ENCODE data around the gene IER5L. TPM values are rescaled to one million over a fixed set of nuclear protein-coding genes. Genes with fewer than 3 reads are reported as not detected.
"Not testable (repeated sequence)": the region's sequence is repeated elsewhere in the genome, so short reads cannot be mapped to it uniquely, and the experiment has no call there.

The IER5L gene
- total and polyA plus RNA-seq, 4 donors: 12.6 to 31.5 (median 24.1) TPM

- Histone ChIP-seq H3K4me3 (no peak overlapping the region), H3K9me3 (ENCODE audit: control insufficient read depth in 4 of 4, insufficient read depth in 3 of 4, low read length in 3 of 4) (no peaks in the 10 kb centered on the region), H3K9ac (ENCODE audit: insufficient read depth in 1 of 2, low read length in 2 of 2) (no peak overlapping the region), H3K36me3 (ENCODE audit: control insufficient read depth in 4 of 4, insufficient read depth in 4 of 4, low read length in 4 of 4) (no peaks in the 10 kb centered on the region), H3K4me1 (ENCODE audit: control insufficient read depth in 5 of 5, insufficient read depth in 5 of 5, low read length in 5 of 5) (peaks cover 0 to 20% (median 12%) of the 10 kb centered on the region in 5 donors), H3K27me3 (ENCODE audit: control insufficient read depth in 3 of 3, insufficient read depth in 3 of 3, low read length in 2 of 3) (no peaks in the 10 kb centered on the region), H3K27ac (ENCODE audit: low read depth in 1 of 2, low read length in 1 of 2) (peak overlapping the region; percentile 24 to 59)
- DNase-seq (peak; percentile 33 to 83 (median 74)), ATAC-seq (ENCODE audit: insufficient read depth, low FRiP score) (no peak)
- 61 to 63% methylated on average over 9 of the region's 9 CpGs for WGBS, 2 donors
- TF ChIP-seq CTCF (IDR thresholded peaks at IDR 0.05; ENCODE audit: control extremely low read depth, extremely low read depth): no peak
Measured at GRCh38 chr9:129164246-129164930, 13.7 kb downstream of the IER5L start.

GRCh38 chr9:129163753-129164152, 14.3 kb downstream of the IER5L start:
- H3K27me3 ChIP-seq (ENCODE audit: control insufficient read depth in 3 of 3, insufficient read depth in 3 of 3, low read length in 2 of 3): no peaks in the 10 kb centered on the region
- H3K9ac ChIP-seq (ENCODE audit: insufficient read depth in 1 of 2, low read length in 2 of 2): no peak overlapping the region
- H3K9me3 ChIP-seq (ENCODE audit: control insufficient read depth in 4 of 4, insufficient read depth in 3 of 4, low read length in 3 of 4): no peaks in the 10 kb centered on the region
- H3K4me3 ChIP-seq: no peak overlapping the region
- ATAC-seq (ENCODE audit: insufficient read depth, low FRiP score) (no peak), DNase-seq (no peak)
- H3K4me1 ChIP-seq (ENCODE audit: control insufficient read depth in 5 of 5, insufficient read depth in 5 of 5, low read length in 5 of 5): peaks cover 0 to 20% (median 12%) of the 10 kb centered on the region in 5 donors
- H3K36me3 ChIP-seq (ENCODE audit: control insufficient read depth in 4 of 4, insufficient read depth in 4 of 4, low read length in 4 of 4): no peaks in the 10 kb centered on the region
- TF ChIP-seq CTCF (IDR thresholded peaks at IDR 0.05; ENCODE audit: control extremely low read depth, extremely low read depth): no peak
- WGBS, 2 donors: 90 to 92% methylated on average over 10 of the region's 10 CpGs
- H3K27ac ChIP-seq (ENCODE audit: low read depth in 1 of 2, low read length in 1 of 2): peak overlapping the region in 1 of 2 donors; percentile 1

GRCh38 chr9:129163198-129163670, 14.8 kb downstream of the IER5L start:
- not testable (repeated sequence) for H3K27ac ChIP-seq (ENCODE audit: low read depth in 1 of 2, low read length in 1 of 2); H3K9ac ChIP-seq (ENCODE audit: insufficient read depth in 1 of 2, low read length in 2 of 2)
- peaks cover 0 to 20% (median 10%) of the 10 kb centered on the region in 5 donors for H3K4me1 ChIP-seq (ENCODE audit: control insufficient read depth in 5 of 5, insufficient read depth in 5 of 5, low read length in 5 of 5)

GRCh38 chr9:129162497-129163197, 15.4 kb downstream of the IER5L start:
- Histone ChIP-seq H3K9me3 (ENCODE audit: control insufficient read depth in 4 of 4, insufficient read depth in 3 of 4, low read length in 3 of 4) (no peaks in the 10 kb centered on the region), H3K27ac (ENCODE audit: low read depth in 1 of 2, low read length in 1 of 2) (no peak overlapping the region), H3K27me3 (ENCODE audit: control insufficient read depth in 3 of 3, insufficient read depth in 3 of 3, low read length in 2 of 3) (no peaks in the 10 kb centered on the region), H3K36me3 (ENCODE audit: control insufficient read depth in 4 of 4, insufficient read depth in 4 of 4, low read length in 4 of 4) (no peaks in the 10 kb centered on the region), H3K4me1 (ENCODE audit: control insufficient read depth in 5 of 5, insufficient read depth in 5 of 5, low read length in 5 of 5) (peaks cover 0 to 16% (median 8%) of the 10 kb centered on the region in 5 donors), H3K9ac (ENCODE audit: insufficient read depth in 1 of 2, low read length in 2 of 2) (no peak overlapping the region), H3K4me3 (no peak overlapping the region)
- DNase-seq (no peak), ATAC-seq (ENCODE audit: insufficient read depth, low FRiP score) (no peak)
- TF ChIP-seq CTCF (IDR thresholded peaks at IDR 0.05; ENCODE audit: control extremely low read depth, extremely low read depth): no peak
- WGBS, 2 donors: 75 to 92% methylated on average over 11 of the region's 11 CpGs

More at GRCh38 chr9:129163198-129163670, 14.8 kb downstream of the IER5L start:
- H3K27me3 ChIP-seq (ENCODE audit: control insufficient read depth in 3 of 3, insufficient read depth in 3 of 3, low read length in 2 of 3); H3K9me3 ChIP-seq (ENCODE audit: control insufficient read depth in 4 of 4, insufficient read depth in 3 of 4, low read length in 3 of 4); DNase-seq; H3K36me3 ChIP-seq (ENCODE audit: control insufficient read depth in 4 of 4, insufficient read depth in 4 of 4, low read length in 4 of 4); H3K4me3 ChIP-seq; ATAC-seq (ENCODE audit: insufficient read depth, low FRiP score): not testable (repeated sequence)
- 59 to 69% methylated on average over 5 of the region's 5 CpGs for WGBS, 2 donors
